ENCODE results near the gene NAXD.
"Not testable (repeated sequence)": the region's sequence is repeated elsewhere in the genome, so short reads cannot be mapped to it uniquely, and the experiment has no call there.

Gene NAXD

GRCh38 chr13:110593430-110594130, 21.8 kb upstream of the NAXD start:
- DNase-seq (ENCODE audit: low spot score), result peak; percentile 53

DNA sequence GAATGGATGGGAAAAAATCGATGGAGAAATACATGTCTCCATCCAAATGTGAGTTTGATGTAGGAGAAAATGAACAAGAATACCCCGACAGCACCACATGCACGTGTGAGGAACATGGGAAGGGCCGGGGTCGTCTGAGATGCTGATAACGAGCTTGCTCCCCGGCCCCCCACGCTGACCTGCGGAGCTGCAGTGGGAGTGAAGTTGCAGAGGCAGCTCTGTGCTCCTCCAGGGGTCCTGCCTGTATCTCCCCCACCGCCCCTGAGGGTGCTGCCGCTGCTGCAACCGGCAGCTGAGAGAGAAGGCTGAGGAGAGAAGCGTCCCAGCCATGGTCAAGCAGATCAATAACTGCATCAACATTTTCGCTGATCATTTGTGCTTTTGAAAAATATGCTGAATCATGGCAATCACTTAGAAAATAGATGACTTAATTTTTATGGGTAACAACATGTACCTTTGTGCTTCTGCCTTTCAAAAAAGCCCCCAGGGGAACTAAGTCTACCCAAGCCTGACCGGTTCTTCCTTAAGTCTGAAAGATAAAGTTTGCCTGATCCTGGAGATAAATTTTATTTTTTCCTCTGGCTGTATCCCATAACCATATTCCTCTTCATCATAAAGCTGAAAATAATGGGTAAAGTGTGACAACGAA, 18.2 kb upstream of the NAXD start:
- no peak for DNase-seq (ENCODE audit: low spot score)

DNA sequence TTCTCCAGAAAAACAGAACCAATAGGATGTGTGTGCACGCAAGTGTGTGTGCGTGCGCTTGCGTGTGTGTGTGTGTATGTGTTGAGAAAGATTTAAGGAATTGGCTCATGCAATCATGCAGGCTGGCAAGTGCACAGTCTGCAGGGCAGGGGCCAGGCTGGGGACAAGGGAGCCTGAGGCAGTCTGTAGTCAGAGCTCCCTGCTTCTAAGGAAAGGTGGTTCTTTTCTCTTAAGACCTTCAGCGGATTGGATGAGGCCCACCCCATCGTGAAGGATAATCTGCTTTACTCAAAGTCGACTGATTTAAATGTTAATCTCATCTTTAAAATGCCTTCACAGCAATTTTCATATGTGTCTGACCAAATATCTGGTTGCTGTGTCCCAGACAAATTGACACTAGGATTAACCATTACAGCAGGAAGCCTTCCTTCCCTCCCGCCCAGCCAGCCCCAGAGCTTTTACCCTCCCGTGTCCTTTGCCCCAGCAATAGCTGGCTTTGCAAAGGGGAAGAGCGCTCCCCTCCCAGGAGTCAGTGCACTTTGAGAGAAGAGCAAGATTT, 15.0 kb upstream of the NAXD start:
- DNase-seq (ENCODE audit: low spot score), result no peak

DNA sequence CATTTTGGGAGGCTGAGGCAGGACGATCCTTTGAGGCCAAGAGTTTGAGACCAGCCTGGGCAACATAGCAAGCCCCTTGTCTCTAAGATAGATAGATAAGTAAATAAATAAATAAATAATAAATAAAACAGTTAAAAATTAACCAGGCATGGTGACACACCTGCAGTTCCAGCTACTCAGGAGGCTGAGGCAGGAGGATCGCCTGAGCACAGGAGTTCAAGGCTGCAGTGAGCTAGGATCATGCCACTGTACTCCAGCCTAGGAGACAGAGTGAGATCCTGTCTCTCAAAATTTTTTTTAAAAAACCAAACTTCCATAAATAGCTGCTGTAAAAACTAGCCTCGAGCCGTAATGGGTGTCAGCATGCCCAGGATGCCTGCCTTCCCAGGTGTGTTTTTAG, 14.4 kb upstream of the NAXD start:
- DNase-seq (ENCODE audit: low spot score), result no peak

DNA sequence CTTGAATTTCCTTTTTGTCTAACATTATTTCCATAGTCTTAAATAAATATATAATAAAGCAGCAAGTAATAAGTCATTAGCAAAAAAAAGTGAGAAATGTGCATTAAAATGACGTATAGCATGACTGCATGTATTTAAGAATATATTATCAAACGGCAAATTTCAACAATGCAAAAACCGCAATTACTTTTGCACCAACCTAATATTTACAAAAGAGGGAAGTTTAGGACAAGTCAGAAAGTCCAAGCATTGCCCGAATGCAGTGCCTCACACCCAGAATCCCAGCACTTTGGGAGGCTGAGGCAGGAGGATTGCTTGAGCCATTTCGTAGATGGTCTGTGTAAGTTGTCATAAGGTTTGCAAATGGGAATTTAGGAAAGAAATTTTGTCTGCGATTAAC, 10.2 kb upstream of the NAXD start:
- DNase-seq (ENCODE audit: low spot score), result no peak

- DNase-seq (ENCODE audit: low spot score), result not testable (repeated sequence)
These were observed 9.1 kb upstream of the NAXD start for GRCh38 chr13:110606281-110606680.

DNA sequence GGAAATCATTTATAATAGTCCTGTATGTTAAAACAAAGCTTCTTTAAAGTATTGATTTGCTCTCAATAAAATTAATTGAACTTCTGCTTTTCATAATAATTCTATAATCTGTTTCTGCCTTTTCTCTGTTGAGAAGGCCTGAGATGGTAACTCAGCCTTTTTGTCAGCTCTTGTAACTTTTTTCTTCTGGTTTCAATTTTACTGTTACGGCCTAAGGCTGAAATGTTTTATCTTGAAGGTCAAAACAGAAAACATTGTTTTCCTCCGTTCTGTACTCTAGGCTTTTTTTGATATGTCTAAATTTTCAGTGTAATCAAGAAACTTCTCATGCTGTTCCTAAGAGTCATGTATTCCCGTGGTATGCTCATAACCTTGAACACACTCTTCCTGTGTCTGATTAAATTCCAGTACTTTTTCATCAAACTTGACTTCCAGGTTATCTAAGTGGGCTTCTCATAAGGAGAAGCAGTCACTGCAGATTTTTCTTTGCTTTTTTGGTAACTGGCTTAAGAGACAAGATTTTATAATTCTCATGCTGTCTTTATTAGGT, 7.6 kb upstream of the NAXD start:
- no peak for DNase-seq (ENCODE audit: low spot score)

DNA sequence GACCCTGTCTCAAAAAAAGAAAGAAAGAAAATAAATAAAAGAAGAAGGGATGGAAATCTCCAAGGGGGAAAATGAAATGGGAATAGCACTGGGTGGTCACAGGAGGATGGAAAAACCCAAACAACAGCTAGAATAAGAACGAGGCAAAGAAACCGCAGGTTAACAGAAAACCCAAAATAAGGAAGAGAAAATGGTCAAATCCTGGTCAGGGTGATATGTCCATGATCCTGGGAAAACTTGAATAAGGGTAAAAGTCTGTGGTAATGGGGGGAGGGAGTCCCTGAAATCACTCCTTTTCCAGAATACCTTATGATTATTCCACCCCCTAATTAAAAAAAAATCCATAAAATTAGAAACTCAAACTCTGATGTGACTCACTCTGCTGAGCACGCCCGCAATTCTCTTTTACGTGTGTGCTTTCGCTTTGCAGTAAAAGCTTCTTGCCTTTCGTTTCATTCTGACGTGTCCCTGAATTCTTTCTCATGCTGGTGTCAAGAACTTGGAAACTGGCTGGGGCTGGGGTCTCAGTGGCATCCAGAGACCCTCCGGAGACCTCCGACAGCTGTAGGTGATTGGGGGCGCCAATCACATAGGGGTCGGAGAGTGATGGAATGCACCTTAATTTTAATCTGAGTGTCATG, 4.3 kb upstream of the NAXD start:
- DNase-seq (ENCODE audit: low spot score), result no peak

GRCh38 chr13:110615005-110615321, 382 bp upstream of the NAXD start:
- DNase-seq (ENCODE audit: low spot score), result no peak

GRCh38 chr13:110616103-110617101, 1.1 kb downstream of the NAXD start:
- peak; percentile 33 for DNase-seq (ENCODE audit: low spot score)

- no peak for DNase-seq (ENCODE audit: low spot score)
These were observed 2.2 kb downstream of the NAXD start for GRCh38 chr13:110617321-110618072.

GRCh38 chr13:110618167-110618566, 2.8 kb downstream of the NAXD start:
- no peak for DNase-seq (ENCODE audit: low spot score)

- DNase-seq (ENCODE audit: low spot score), result no peak
These were observed 3.4 kb downstream of the NAXD start for GRCh38 chr13:110618780-110619179.

DNA sequence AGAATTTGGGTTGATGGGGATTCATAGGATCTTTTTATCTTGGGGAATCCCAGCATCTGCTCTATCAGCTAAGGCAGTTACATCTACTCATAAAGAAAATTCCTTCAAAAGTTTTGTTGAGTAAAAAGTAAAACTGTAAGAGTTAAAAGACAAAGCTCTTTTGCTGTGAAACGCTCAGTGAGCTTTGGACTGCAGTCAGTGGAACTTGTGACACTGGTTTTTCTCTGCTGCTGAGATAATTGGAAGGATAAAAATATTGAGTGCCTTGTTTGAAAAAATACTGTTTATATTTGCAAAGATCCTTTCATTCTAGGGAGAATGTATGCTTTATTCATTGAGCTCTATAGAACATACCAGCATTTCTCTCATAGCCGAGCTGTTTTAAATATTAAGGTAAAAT, 5.3 kb downstream of the NAXD start:
- DNase-seq (ENCODE audit: low spot score), result no peak

DNA sequence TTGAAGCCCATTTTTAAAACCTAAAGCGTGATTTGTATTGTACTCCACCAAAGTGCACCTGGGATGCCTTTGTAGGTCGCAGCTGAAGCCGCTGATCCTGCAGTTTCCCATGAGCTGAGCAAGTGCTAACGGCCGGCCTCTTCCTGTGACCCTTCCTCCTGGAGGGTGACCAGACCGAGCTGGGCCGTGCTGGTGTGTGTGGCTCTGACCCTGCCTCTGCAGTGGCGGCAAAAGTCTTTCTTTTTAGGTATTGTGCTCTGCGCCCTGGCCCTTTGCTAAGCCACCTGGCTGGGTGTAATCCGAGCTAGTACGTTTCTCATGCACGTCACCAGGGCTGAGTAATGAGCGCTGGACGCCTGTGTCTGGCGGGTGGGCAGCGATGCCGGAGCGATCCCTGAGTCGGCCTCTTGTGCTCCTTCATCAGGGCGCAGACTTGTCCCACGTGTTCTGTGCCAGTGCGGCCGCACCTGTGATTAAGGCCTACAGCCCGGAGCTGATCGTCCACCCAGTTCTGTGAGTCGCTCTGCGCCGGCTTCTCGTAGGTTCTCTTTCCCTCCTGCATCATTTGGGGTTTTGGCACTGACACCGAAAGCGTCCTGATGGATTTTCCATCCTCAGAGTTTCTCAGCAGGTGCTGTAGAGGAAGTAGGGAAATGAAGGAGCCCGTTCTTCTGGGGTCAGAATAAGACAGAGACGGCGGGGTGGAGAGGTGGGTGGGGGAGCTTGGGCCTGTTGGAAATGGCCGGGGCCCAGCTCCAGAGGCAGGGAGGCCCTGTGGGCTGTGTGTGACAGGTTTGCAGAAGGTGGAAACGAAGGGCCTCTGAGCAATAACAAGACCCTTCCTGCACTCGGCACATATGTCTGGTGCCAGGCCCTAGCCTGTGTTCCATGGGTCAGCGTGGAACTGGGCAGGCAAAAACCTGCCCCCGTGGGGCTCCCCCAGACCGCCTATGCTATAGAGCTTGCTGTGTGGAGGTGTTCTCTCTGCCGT, 9.7 kb downstream of the NAXD start:
- DNase-seq (ENCODE audit: low spot score), result no peak

DNA sequence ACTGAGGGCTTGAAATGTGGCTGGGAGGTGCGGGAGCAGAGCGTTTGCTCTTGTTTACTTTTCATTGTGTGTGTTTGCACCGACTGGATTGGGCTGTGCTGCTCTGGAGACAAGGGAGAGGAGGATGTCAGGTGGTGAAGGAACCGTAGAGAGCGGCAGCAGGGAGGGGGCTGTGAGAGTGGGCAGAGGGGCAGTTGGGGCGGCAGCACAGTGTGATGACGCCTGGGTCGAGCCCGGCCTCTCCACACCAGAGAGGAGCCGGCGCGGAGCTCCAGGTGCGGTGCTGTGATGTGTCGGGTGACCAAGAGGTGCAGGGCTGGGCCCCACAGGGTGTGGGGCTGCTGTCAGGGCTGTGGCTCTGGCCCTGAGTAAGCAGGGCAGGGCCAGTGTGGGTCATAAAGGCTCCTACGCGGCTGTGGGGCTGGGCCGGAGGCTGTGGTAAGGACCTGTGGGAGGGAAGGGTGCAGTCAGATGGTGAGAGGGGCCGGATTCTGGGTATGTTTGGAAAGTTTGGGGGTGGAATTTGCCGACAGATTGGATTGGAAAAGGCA, 10.5 kb downstream of the NAXD start:
- no peak for DNase-seq (ENCODE audit: low spot score)

- DNase-seq (ENCODE audit: low spot score), result no peak
These were observed 11.2 kb downstream of the NAXD start for GRCh38 chr13:110626521-110626920.

DNA sequence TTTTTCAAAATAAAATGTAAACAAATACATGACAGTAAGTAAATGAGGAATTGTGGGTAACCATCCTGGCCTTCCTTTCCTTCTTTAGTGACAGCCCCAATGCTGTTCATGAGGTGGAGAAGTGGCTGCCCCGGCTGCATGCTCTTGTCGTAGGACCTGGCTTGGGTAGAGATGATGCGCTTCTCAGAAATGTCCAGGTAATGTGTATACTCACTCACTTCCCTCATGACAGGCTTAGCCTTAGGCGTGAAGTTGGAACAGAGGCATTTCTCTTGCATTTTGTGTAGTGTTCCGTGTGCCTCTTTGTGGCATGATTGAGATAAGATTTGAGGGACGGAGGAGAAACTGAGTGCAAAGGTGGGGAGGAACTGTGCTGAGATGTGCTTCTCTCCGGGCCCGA, 12.0 kb downstream of the NAXD start:
- no peak for DNase-seq (ENCODE audit: low spot score)

- no peak for DNase-seq (ENCODE audit: low spot score)
These were observed 12.6 kb downstream of the NAXD start for GRCh38 chr13:110627761-110628476.
